Activated CD4-positive, alpha-beta T cell treated with anti-CD3 and anti-CD28 coated beads, Interleukin-2, amount 50 U/mL, for 16 hours (primary cell): ENCODE data around the gene PCAT6.
A peak's percentile ranks its signal among the peaks of the same experiment; 100 is the strongest.
"Not testable (repeated sequence)": the region's sequence is repeated elsewhere in the genome, so short reads cannot be mapped to it uniquely, and the experiment has no call there.

ENCODE experiments used
- DNase-seq: peaks from one replicate; pipeline ENCODE4 v3.0.0-alpha.2; 2020

PCAT6 gene

GRCh38 chr1:202807926-202808757, 2.6 kb upstream of the PCAT6 start, which contains the start of gene KDM5B:
KDM5B (minus strand) TSS chr1:202808421; CDS start chr1:202808305, 116 bp downstream.
- DNase-seq, result peak; percentile 63

- DNase-seq, result no peak
Observed at GRCh38 chr1:202809597-202810159, 1.1 kb upstream of the PCAT6 start.

GRCh38 chr1:202810193-202810614, 550 bp upstream of the PCAT6 start:
- DNase-seq, result no peak

- no peak for DNase-seq
Observed at GRCh38 chr1:202811296-202812175, 782 bp downstream of the PCAT6 start.

- no peak for DNase-seq
Observed at GRCh38 chr1:202812176-202813026, 1.6 kb downstream of the PCAT6 start.

GRCh38 chr1:202815120-202815519, 4.4 kb downstream of the PCAT6 start:
- DNase-seq, result no peak

GRCh38 chr1:202818819-202819218, 8.1 kb downstream of the PCAT6 start:
- DNase-seq, result no peak

GRCh38 chr1:202821467-202821866, 10.7 kb downstream of the PCAT6 start:
- no peak for DNase-seq

GRCh38 chr1:202825748-202826147, 15.0 kb downstream of the PCAT6 start:
- no peak for DNase-seq

- not testable (repeated sequence) for DNase-seq
Observed at GRCh38 chr1:202829223-202829622, 18.5 kb downstream of the PCAT6 start.

GRCh38 chr1:202831906-202832305, 21.2 kb downstream of the PCAT6 start:
- DNase-seq, result no peak

GRCh38 chr1:202834771-202835547, 24.2 kb downstream of the PCAT6 start:
- peak; percentile 24 for DNase-seq

GRCh38 chr1:202835548-202836072, 24.9 kb downstream of the PCAT6 start:
- DNase-seq, result peak; percentile 59

- DNase-seq, result peak; percentile 14
Observed at GRCh38 chr1:202836623-202837403, 26.1 kb downstream of the PCAT6 start.

- no peak for DNase-seq
Observed at GRCh38 chr1:202837746-202838262, 27.1 kb downstream of the PCAT6 start.

- no peak for DNase-seq
Observed at GRCh38 chr1:202843081-202843480, 32.3 kb downstream of the PCAT6 start.

GRCh38 chr1:202844259-202844658, 33.5 kb downstream of the PCAT6 start:
- no peak for DNase-seq

- no peak for DNase-seq
Observed at GRCh38 chr1:202844935-202845334, 34.2 kb downstream of the PCAT6 start.

- DNase-seq, result no peak
Observed at GRCh38 chr1:202848191-202848542, 37.4 kb downstream of the PCAT6 start.
